ENCODE measurements around the gene YPEL5. TPM values are rescaled to one million over a fixed set of nuclear protein-coding genes. Genes with fewer than 3 reads are reported as not detected.

The YPEL5 gene
- total RNA-seq, 1 experiment from 2014 or later, result 27.1 TPM

GRCh38 chr2:30192314-30192713, 45.5 kb downstream of the YPEL5 start:
- no peaks in the 10 kb centered on the region for H3K36me3 ChIP-seq (ENCODE audit: control insufficient read depth in 1 of 2, insufficient read depth in 2 of 2, low read length in 2 of 2)
- DNase-seq (ENCODE audit: low read depth, low spot score), result no peak
- 0 out of 2 replicates have a peak, but pooled peaks cover 6% of the 10 kb centered on the region for H3K27me3 ChIP-seq (ENCODE audit: insufficient read depth, low read length)
- no peaks in the 10 kb centered on the region for H3K9me2 ChIP-seq (ENCODE audit: insufficient read depth)
- POLR2A ChIA-PET, result no interaction called here
- BruUV-seq (replicated peaks), result no TSS peak
- H3K27ac ChIP-seq (ENCODE audit: low read depth, low read length), result no peak overlapping the region
- H3K9ac ChIP-seq (ENCODE audit: low read length), result no peak overlapping the region
- no peaks in the 10 kb centered on the region for H3K9me3 ChIP-seq (ENCODE audit: control insufficient read depth in 1 of 2, insufficient read depth in 1 of 2, low read depth in 1 of 2, low read length in 2 of 2)
- intact Hi-C loops (cut with micrococcal nuclease), result no loop called here
- CTCF ChIA-PET, result no interaction called here
- no peak for TF ChIP-seq SRF (IDR thresholded peaks at IDR 0.05; ENCODE audit: low read depth)
- TF ChIP-seq, protein P1, sequence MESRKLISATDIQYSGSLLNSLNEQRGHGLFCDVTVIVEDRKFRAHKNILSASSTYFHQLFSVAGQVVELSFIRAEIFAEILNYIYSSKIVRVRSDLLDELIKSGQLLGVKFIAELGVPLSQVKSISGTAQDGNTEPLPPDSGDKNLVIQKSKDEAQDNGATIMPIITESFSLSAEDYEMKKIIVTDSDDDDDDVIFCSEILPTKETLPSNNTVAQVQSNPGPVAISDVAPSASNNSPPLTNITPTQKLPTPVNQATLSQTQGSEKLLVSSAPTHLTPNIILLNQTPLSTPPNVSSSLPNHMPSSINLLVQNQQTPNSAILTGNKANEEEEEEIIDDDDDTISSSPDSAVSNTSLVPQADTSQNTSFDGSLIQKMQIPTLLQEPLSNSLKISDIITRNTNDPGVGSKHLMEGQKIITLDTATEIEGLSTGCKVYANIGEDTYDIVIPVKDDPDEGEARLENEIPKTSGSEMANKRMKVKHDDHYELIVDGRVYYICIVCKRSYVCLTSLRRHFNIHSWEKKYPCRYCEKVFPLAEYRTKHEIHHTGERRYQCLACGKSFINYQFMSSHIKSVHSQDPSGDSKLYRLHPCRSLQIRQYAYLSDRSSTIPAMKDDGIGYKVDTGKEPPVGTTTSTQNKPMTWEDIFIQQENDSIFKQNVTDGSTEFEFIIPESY (IDR thresholded peaks at IDR 0.05; ENCODE audit: extremely low read depth, insufficient replicate concordance, low read length), result no peak
- no peaks in the 10 kb centered on the region for H3K79me2 ChIP-seq (ENCODE audit: insufficient read depth, low read length)
- RAD21 ChIA-PET (ENCODE audit: low non-redundant PET in 1 of 2, low total read pairs in 2 of 2, uncharacterized antibody in 2 of 2, unreplicated experiment in 2 of 2), result no interaction called here
- no peaks in the 10 kb centered on the region for H3K4me1 ChIP-seq (ENCODE audit: control insufficient read depth in 1 of 2, insufficient read depth in 2 of 2, low read length in 2 of 2)
- H3K4me2 ChIP-seq (ENCODE audit: low read length), result no peak overlapping the region
- no peak overlapping the region for H2AFZ ChIP-seq (ENCODE audit: low read depth, low read length, poor library complexity, severe bottlenecking)
- no peaks in the 10 kb centered on the region for H4K20me1 ChIP-seq (ENCODE audit: insufficient read depth)
- ATAC-seq, result no peak
- H3K4me3 ChIP-seq (replicated peaks in 1 of 2; ENCODE audit: low read depth in 1 of 2, low read length in 2 of 2), result no peak overlapping the region

GRCh38 chr2:30193104-30193681, 46.4 kb downstream of the YPEL5 start:
- no peaks in the 10 kb centered on the region for H3K9me2 ChIP-seq (ENCODE audit: insufficient read depth)
- no peak overlapping the region for H3K9ac ChIP-seq (ENCODE audit: low read length)
- 0 out of 2 replicates have a peak, but pooled peaks cover 6% of the 10 kb centered on the region for H3K27me3 ChIP-seq (ENCODE audit: insufficient read depth, low read length)
- ChIA-PET RAD21 (ENCODE audit: low non-redundant PET in 1 of 2, low total read pairs in 2 of 2, uncharacterized antibody in 2 of 2, unreplicated experiment in 2 of 2) (no interaction called here), POLR2A (no interaction called here), CTCF (no interaction called here)
- no peak overlapping the region for H3K4me3 ChIP-seq (replicated peaks in 1 of 2; ENCODE audit: low read depth in 1 of 2, low read length in 2 of 2)
- no peaks in the 10 kb centered on the region for H3K36me3 ChIP-seq (ENCODE audit: control insufficient read depth in 1 of 2, insufficient read depth in 2 of 2, low read length in 2 of 2)
- no TSS peak for BruUV-seq (replicated peaks)
- no peaks in the 10 kb centered on the region for H3K79me2 ChIP-seq (ENCODE audit: insufficient read depth, low read length)
- TF ChIP-seq EGR1 (IDR thresholded peaks at IDR 0.05; ENCODE audit: low read depth) (no peak), FOSL1 (IDR thresholded peaks at IDR 0.05; ENCODE audit: low read depth) (no peak), CBX3 (IDR thresholded peaks at IDR 0.05; ENCODE audit: low read depth) (no peak), ELF1 (IDR thresholded peaks at IDR 0.05; ENCODE audit: borderline replicate concordance, low read depth) (no peak)
- TF ChIP-seq, protein P1 (IDR thresholded peaks at IDR 0.05; ENCODE audit: extremely low read depth, insufficient replicate concordance, low read length), result no peak
- TF ChIP-seq, protein P2, sequence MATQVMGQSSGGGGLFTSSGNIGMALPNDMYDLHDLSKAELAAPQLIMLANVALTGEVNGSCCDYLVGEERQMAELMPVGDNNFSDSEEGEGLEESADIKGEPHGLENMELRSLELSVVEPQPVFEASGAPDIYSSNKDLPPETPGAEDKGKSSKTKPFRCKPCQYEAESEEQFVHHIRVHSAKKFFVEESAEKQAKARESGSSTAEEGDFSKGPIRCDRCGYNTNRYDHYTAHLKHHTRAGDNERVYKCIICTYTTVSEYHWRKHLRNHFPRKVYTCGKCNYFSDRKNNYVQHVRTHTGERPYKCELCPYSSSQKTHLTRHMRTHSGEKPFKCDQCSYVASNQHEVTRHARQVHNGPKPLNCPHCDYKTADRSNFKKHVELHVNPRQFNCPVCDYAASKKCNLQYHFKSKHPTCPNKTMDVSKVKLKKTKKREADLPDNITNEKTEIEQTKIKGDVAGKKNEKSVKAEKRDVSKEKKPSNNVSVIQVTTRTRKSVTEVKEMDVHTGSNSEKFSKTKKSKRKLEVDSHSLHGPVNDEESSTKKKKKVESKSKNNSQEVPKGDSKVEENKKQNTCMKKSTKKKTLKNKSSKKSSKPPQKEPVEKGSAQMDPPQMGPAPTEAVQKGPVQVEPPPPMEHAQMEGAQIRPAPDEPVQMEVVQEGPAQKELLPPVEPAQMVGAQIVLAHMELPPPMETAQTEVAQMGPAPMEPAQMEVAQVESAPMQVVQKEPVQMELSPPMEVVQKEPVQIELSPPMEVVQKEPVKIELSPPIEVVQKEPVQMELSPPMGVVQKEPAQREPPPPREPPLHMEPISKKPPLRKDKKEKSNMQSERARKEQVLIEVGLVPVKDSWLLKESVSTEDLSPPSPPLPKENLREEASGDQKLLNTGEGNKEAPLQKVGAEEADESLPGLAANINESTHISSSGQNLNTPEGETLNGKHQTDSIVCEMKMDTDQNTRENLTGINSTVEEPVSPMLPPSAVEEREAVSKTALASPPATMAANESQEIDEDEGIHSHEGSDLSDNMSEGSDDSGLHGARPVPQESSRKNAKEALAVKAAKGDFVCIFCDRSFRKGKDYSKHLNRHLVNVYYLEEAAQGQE (IDR thresholded peaks at IDR 0.05; ENCODE audit: low read depth), result no peak
- no peaks in the 10 kb centered on the region for H3K4me1 ChIP-seq (ENCODE audit: control insufficient read depth in 1 of 2, insufficient read depth in 2 of 2, low read length in 2 of 2)
- no peaks in the 10 kb centered on the region for H4K20me1 ChIP-seq (ENCODE audit: insufficient read depth)
- no peaks in the 10 kb centered on the region for H3K9me3 ChIP-seq (ENCODE audit: control insufficient read depth in 1 of 2, insufficient read depth in 1 of 2, low read depth in 1 of 2, low read length in 2 of 2)
- no peak overlapping the region for H2AFZ ChIP-seq (ENCODE audit: low read depth, low read length, poor library complexity, severe bottlenecking)
- no peak for DNase-seq (ENCODE audit: low read depth, low spot score)
- intact Hi-C loops (cut with micrococcal nuclease), result no loop called here
- no peak for ATAC-seq
- no peak overlapping the region for H3K4me2 ChIP-seq (ENCODE audit: low read length)
- H3K27ac ChIP-seq (ENCODE audit: low read depth, low read length), result no peak overlapping the region

Data from HCT116 (cell line).